SK-N-SH treated with all-trans-retinoic acid at 6 μM for 48 hours (cell line): ENCODE results near the gene MGAT3.

Experiments
- ATAC-seq: fragments of 200-7000 bp; cut with Tn5 transposase; 3 replicates; pipeline ENCODE4 v1.9.1; 2020; ENCODE audit warnings: mild to moderate bottlenecking, moderate library complexity
- ARNTL ChIP-seq: fragments of 450-650 bp; formaldehyde crosslinking; IDR thresholded peaks from 2 replicates; pipeline ENCODE4 v1.5.0; 2020; ENCODE audit warnings: low read depth, mild to moderate bottlenecking, moderate library complexity, borderline replicate concordance
- BACH2 ChIP-seq: fragments of 250-450 bp; sonication (Bioruptor Pico); IDR thresholded peaks from 2 replicates; pipeline ENCODE4 v1.9.0; 2021; ENCODE audit warnings: mild to moderate bottlenecking, borderline replicate concordance
- CREB5 ChIP-seq: fragments of 250-450 bp; sonication (Bioruptor Pico); IDR thresholded peaks from 2 replicates; pipeline ENCODE4 v1.5.1; 2020; ENCODE audit warnings: low read depth, mild to moderate bottlenecking, moderate library complexity
- ESRRG ChIP-seq: fragments of 250-450 bp; sonication (Bioruptor Pico); IDR thresholded peaks from 2 replicates; pipeline ENCODE4 v1.6.1; 2021; ENCODE audit warnings: mild to moderate bottlenecking
- GLIS3 ChIP-seq: fragments of 250-450 bp; sonication (Bioruptor Pico); IDR thresholded peaks from 2 replicates; pipeline ENCODE4 v1.5.0; 2020; ENCODE audit warnings: mild to moderate bottlenecking, moderate library complexity
- ISL1 ChIP-seq: fragments of 250-450 bp; sonication (Bioruptor Pico); IDR thresholded peaks from 2 replicates; pipeline ENCODE4 v2.1.2; 2022; ENCODE audit warnings: mild to moderate bottlenecking, moderate library complexity
- OSR1 ChIP-seq: fragments of 250-450 bp; sonication (Bioruptor Pico); IDR thresholded peaks from 2 replicates; pipeline ENCODE4 v1.8.0; 2022; ENCODE audit warnings: moderate library complexity, mild to moderate bottlenecking, inconsistent platforms
- PPARA ChIP-seq: fragments of 250-450 bp; sonication (Bioruptor Pico); IDR thresholded peaks from 2 replicates; pipeline ENCODE4 v1.5.0; 2020; ENCODE audit warnings: mild to moderate bottlenecking, borderline replicate concordance
- RARB ChIP-seq: fragments of 250-450 bp; sonication (Bioruptor Pico); IDR thresholded peaks from 2 replicates; pipeline ENCODE4 v1.8.0; 2021; ENCODE audit warnings: mild to moderate bottlenecking, moderate library complexity
- SNAI2 ChIP-seq: fragments of 250-450 bp; sonication (Bioruptor Pico); IDR thresholded peaks from 2 replicates; pipeline ENCODE4 v1.5.0; 2020; ENCODE audit warnings: mild to moderate bottlenecking, moderate library complexity
- TOX ChIP-seq: fragments of 250-450 bp; sonication (Bioruptor Pico); IDR thresholded peaks from 2 replicates; pipeline ENCODE4 v1.8.0; 2021; ENCODE audit warnings: mild to moderate bottlenecking, moderate library complexity, borderline replicate concordance
- TSHZ2 ChIP-seq: fragments of 250-450 bp; sonication (Bioruptor Pico); IDR thresholded peaks from 2 replicates; pipeline ENCODE4 v1.5.0; 2020; ENCODE audit warnings: mild to moderate bottlenecking, moderate library complexity
- ZC3H10 ChIP-seq: fragments of 250-450 bp; sonication (Bioruptor Pico); IDR thresholded peaks from 2 replicates; pipeline ENCODE4 v1.5.1; 2021; ENCODE audit warnings: mild to moderate bottlenecking, moderate library complexity
- ZFP30 ChIP-seq: fragments of 450-650 bp; formaldehyde crosslinking; IDR thresholded peaks from 2 replicates; pipeline ENCODE4 v1.5.0; 2022; ENCODE audit warnings: mild to moderate bottlenecking, moderate library complexity
- ZNF565 ChIP-seq: fragments of 450-650 bp; formaldehyde crosslinking; conservative IDR thresholded peaks from 2 replicates; pipeline ENCODE4 v1.5.0; 2020; ENCODE audit warnings: low read depth, mild to moderate bottlenecking, moderate library complexity
- ZNF70 ChIP-seq: fragments of 450-650 bp; formaldehyde crosslinking; IDR thresholded peaks from 2 replicates; pipeline ENCODE4 v1.5.0; 2020; ENCODE audit warnings: mild to moderate bottlenecking, moderate library complexity
- ZNF8 ChIP-seq: fragments of 450-650 bp; formaldehyde crosslinking; IDR thresholded peaks from 2 replicates; pipeline ENCODE4 v1.5.0; 2020; ENCODE audit warnings: mild to moderate bottlenecking, moderate library complexity
- TF ChIP-seq, protein P1 (sequence below): fragments of 250-450 bp; sonication (Bioruptor Pico); IDR thresholded peaks from 2 replicates; pipeline ENCODE4 v1.8.0; 2021; ENCODE audit warnings: low read depth, mild to moderate bottlenecking, moderate library complexity, borderline replicate concordance
- TF ChIP-seq, protein P2 (sequence below): fragments of 250-450 bp; sonication (Bioruptor Pico); IDR thresholded peaks from 2 replicates; pipeline ENCODE4 v1.5.1; 2021; ENCODE audit warnings: mild to moderate bottlenecking, moderate library complexity

MGAT3 gene

DNA sequence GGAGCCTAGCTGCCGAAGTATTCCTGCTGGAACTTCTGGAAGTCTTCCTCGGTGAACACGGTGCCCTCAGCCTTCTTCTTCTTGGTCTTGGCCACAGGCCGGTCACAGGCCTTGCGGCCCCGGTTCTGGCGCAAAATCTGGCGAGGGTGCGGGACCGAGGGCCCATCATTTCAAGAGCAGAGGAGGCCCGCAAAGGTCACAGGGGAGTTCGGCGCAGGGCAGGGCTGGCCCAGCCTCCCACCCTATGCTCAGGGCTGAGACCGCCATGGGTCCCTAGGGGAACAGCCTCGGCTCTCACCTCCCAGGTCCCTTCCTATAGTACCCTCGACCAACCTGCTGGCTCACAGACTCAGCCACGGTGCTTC, 72.7 kb downstream of the MGAT3 start (continued):
- TF ChIP-seq ISL1 (CRISPR knock-in tag), result no peak

GRCh38 chr22:39530116-39530515, 73.3 kb downstream of the MGAT3 start:
- no peak for ATAC-seq
- no peak for TF ChIP-seq BACH2 (CRISPR knock-in tag)
- no peak for TF ChIP-seq CREB5 (CRISPR knock-in tag)
- no peak for TF ChIP-seq TSHZ2 (CRISPR knock-in tag)
- TF ChIP-seq, protein P1, sequence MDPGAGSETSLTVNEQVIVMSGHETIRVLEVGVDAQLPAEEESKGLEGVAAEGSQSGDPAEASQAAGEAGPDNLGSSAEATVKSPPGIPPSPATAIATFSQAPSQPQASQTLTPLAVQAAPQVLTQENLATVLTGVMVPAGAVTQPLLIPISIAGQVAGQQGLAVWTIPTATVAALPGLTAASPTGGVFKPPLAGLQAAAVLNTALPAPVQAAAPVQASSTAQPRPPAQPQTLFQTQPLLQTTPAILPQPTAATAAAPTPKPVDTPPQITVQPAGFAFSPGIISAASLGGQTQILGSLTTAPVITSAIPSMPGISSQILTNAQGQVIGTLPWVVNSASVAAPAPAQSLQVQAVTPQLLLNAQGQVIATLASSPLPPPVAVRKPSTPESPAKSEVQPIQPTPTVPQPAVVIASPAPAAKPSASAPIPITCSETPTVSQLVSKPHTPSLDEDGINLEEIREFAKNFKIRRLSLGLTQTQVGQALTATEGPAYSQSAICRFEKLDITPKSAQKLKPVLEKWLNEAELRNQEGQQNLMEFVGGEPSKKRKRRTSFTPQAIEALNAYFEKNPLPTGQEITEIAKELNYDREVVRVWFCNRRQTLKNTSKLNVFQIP (CRISPR knock-in tag), result no peak
- TF ChIP-seq ZC3H10, result no peak
- no peak for TF ChIP-seq GLIS3 (CRISPR knock-in tag)
- TF ChIP-seq ESRRG (CRISPR knock-in tag), result no peak
- no peak for TF ChIP-seq ZFP30 (CRISPR knock-in tag)

- TF ChIP-seq TOX (CRISPR knock-in tag) (no peak), PPARA (no peak), ZC3H10 (no peak), ESRRG (CRISPR knock-in tag) (no peak), OSR1 (no peak), GLIS3 (CRISPR knock-in tag) (no peak), TSHZ2 (CRISPR knock-in tag) (no peak), BACH2 (CRISPR knock-in tag) (no peak), ZNF565 (CRISPR knock-in tag) (no peak), SNAI2 (CRISPR knock-in tag) (no peak), ISL1 (CRISPR knock-in tag) (no peak), ZNF8 (CRISPR knock-in tag) (no peak), ZNF70 (CRISPR knock-in tag) (no peak), RARB (CRISPR knock-in tag) (no peak), ARNTL (no peak), CREB5 (CRISPR knock-in tag) (no peak)
- TF ChIP-seq, protein P2, sequence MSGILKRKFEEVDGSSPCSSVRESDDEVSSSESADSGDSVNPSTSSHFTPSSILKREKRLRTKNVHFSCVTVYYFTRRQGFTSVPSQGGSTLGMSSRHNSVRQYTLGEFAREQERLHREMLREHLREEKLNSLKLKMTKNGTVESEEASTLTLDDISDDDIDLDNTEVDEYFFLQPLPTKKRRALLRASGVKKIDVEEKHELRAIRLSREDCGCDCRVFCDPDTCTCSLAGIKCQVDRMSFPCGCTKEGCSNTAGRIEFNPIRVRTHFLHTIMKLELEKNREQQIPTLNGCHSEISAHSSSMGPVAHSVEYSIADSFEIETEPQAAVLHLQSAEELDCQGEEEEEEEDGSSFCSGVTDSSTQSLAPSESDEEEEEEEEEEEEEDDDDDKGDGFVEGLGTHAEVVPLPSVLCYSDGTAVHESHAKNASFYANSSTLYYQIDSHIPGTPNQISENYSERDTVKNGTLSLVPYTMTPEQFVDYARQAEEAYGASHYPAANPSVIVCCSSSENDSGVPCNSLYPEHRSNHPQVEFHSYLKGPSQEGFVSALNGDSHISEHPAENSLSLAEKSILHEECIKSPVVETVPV (CRISPR knock-in tag), result no peak
- TF ChIP-seq, protein P1 (CRISPR knock-in tag), result no peak
- ATAC-seq, result no peak
Measured at GRCh38 chr22:39530692-39531331, 74.0 kb downstream of the MGAT3 start.
